ENCODE results near the gene TLR6. TPM values are rescaled to one million over a fixed set of nuclear protein-coding genes. Genes with fewer than 3 reads are reported as not detected.
"Not testable (repeated sequence)": the region's sequence is repeated elsewhere in the genome, so short reads cannot be mapped to it uniquely, and the experiment has no call there.

The TLR6 gene
- polyA plus RNA-seq, 3 donors from 2014 or later, result 1.9 to 4.8 (median 3.9) TPM

DNA sequence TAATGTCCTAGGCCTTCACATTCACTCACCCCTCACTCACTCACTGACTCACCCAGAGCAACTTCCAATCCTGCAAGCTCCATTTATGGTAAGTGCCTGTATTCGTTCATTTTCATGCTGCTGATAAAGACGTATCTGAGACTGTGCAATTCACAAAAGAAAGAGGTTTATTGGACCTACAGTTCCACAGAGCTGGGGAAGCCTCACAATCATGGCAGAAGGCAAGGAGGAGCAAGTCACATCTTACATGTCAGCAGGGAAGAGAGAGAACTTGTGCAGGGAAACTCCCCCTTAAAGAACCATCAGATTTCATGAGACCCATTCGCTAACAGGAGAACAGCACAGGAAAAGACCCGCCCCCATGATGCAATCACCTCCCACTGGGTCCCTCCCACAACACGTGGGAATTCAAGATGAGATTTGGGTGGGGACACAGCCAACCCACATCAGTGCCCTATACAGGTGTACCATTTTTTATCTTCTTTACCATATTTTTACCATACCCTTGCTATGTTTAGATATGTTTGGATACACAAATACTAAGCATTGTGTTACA, 33.8 kb downstream of the TLR6 start:
- Mint-ChIP-seq H3K27ac (no peak overlapping the region), H3K27me3 (ENCODE audit: low read depth in 3 of 3) (peaks cover 0 to 2% (median 1%) of the 10 kb centered on the region in 3 donors), H3K4me3 (no peak overlapping the region), H3K4me1 (peaks cover 6 to 22% of the 10 kb centered on the region in 2 donors), H3K36me3 (peaks cover 8 to 47% (median 17%) of the 10 kb centered on the region in 3 donors), H3K9me3 (peaks cover 0 to 5% (median 0%) of the 10 kb centered on the region in 6 donors)
- no peak for DNase-seq

DNA sequence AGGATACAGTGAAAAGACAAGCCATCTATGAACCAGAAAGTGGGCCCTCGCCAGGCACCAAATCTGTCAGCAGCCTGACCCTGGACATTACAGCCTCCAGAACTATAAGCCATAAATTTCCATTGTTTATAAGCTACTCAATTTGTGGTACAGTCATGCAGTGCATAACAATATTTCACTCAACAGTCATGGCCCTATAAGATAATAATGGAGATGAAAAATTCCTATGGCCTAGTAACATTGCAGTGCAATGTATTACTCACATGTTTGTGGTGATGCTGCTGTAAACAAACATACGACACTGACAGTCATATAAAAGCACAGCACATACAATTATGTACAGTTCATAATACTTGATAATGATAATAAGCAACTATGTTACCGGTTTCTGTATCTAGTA, 34.9 kb downstream of the TLR6 start:
- H3K9me3 Mint-ChIP-seq, result peaks cover 0 to 5% (median 0%) of the 10 kb centered on the region in 6 donors
- no peak overlapping the region for H3K27ac Mint-ChIP-seq
- peaks cover 6 to 22% of the 10 kb centered on the region in 2 donors for H3K4me1 Mint-ChIP-seq
- H3K36me3 Mint-ChIP-seq, result peaks cover 8 to 40% (median 12%) of the 10 kb centered on the region in 3 donors
- no peak overlapping the region for H3K4me3 Mint-ChIP-seq
- no peak for DNase-seq
- peaks cover 0 to 2% (median 1%) of the 10 kb centered on the region in 3 donors for H3K27me3 Mint-ChIP-seq (ENCODE audit: low read depth in 3 of 3)

DNA sequence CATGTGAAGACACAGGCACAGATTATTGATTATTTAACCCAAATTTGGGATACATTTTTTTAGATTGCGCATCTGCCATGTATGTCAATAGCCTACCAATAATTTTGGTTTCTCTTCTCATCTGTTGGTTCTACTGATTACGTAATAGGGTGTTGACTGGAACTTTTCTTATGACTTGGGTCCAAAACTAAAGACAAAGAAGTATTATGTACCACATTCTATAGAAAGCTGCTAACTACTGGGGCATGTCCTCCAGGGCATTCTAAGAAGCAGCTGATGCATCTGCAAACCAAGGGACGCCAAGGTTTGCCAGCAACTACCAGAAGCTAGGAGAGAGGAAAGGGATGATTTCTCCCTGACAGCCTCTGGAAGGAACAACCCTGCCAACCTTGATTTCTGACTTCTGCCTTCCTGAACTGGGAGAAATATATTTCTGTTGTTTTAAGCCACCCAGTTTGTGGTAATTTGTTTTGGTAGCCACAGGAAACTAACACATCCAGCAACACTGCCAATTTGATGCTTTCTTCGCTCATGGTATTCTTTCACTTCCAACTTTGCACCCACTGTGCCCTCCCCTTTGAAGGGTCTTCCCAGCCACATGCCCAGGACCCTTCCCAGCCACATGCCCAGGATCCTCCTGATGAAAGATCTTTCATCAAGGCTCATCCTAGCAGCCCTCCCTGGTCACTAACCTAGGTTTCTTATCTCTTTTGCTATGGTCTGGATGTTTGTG, 36.1 kb downstream of the TLR6 start:
- Mint-ChIP-seq H3K27me3 (ENCODE audit: low read depth in 3 of 3) (peaks cover 1 to 6% (median 3%) of the 10 kb centered on the region in 3 donors), H3K4me3 (peak overlapping the region in 1 of 5 donors; percentile 57), H3K36me3 (peaks cover 4 to 36% (median 8%) of the 10 kb centered on the region in 3 donors), H3K9me3 (peaks cover 0 to 5% (median 0%) of the 10 kb centered on the region in 6 donors), H3K27ac (peak overlapping the region in 1 of 6 donors; percentile 85), H3K4me1 (peaks cover 6 to 22% of the 10 kb centered on the region in 2 donors)
- no peak for DNase-seq

DNA sequence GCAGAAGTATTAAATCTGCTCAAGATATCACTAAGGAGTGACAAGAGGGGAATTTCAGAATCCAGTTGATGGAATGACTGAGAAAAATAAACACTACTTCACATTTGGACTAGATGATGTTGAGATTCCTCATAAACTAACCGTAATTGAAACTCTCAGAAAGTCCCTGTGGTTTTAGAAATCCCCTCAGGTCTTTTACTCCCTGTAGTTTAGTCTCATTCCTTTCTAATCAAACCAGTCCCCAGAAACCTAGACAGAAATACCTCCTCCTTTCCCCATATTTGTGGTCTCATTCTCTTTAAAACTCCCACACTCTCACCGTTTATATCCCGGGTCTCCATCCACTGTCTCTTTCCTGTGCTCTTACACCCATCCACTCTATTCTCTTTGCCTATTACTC, 37.0 kb downstream of the TLR6 start:
- H3K36me3 Mint-ChIP-seq, result peaks cover 4 to 31% (median 8%) of the 10 kb centered on the region in 3 donors
- no peak for DNase-seq

DNA sequence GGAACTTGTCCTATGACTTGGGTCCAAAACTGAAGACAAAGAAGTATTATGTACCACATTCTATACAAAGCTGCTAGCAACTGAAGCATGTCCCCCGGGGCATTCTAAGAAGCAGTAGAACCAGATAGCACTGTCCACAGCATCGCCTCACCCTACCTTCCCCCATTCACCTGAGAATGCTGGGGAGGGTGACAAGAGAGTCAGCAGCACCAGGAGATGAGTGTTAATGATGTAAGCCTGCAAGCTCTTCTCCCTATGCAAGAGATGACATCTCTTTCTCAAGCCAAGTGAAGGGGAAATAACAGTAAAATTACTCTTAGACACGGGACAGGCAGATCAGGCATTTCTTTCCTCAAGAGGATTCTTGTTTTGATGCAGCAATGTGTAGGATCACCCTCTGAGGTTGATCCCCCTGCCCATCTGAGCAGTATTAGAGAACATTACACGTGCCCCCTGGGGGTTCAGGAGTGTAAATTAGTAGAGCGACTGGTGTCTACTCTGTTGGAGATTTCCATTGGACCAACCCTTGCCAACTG, 38.1 kb downstream of the TLR6 start:
- H3K27ac Mint-ChIP-seq, result no peak overlapping the region
- H3K4me3 Mint-ChIP-seq, result no peak overlapping the region
- H3K36me3 Mint-ChIP-seq, result peaks cover 4 to 23% (median 7%) of the 10 kb centered on the region in 3 donors
- peaks cover 0 to 5% (median 0%) of the 10 kb centered on the region in 6 donors for H3K9me3 Mint-ChIP-seq
- peaks cover 6 to 22% of the 10 kb centered on the region in 2 donors for H3K4me1 Mint-ChIP-seq
- H3K27me3 Mint-ChIP-seq (ENCODE audit: low read depth in 3 of 3), result peaks cover 1 to 6% (median 3%) of the 10 kb centered on the region in 3 donors
- DNase-seq, result no peak

More for the DNA sequence above, 37.0 kb downstream of the TLR6 start:
- Mint-ChIP-seq H3K27ac (peak overlapping the region in 2 of 6 donors; percentile 6 to 25), H3K27me3 (ENCODE audit: low read depth in 3 of 3) (peaks cover 1 to 6% (median 3%) of the 10 kb centered on the region in 3 donors), H3K4me1 (peaks cover 6 to 22% of the 10 kb centered on the region in 2 donors), H3K4me3 (no peak overlapping the region), H3K9me3 (peaks cover 0 to 5% (median 0%) of the 10 kb centered on the region in 6 donors)

DNA sequence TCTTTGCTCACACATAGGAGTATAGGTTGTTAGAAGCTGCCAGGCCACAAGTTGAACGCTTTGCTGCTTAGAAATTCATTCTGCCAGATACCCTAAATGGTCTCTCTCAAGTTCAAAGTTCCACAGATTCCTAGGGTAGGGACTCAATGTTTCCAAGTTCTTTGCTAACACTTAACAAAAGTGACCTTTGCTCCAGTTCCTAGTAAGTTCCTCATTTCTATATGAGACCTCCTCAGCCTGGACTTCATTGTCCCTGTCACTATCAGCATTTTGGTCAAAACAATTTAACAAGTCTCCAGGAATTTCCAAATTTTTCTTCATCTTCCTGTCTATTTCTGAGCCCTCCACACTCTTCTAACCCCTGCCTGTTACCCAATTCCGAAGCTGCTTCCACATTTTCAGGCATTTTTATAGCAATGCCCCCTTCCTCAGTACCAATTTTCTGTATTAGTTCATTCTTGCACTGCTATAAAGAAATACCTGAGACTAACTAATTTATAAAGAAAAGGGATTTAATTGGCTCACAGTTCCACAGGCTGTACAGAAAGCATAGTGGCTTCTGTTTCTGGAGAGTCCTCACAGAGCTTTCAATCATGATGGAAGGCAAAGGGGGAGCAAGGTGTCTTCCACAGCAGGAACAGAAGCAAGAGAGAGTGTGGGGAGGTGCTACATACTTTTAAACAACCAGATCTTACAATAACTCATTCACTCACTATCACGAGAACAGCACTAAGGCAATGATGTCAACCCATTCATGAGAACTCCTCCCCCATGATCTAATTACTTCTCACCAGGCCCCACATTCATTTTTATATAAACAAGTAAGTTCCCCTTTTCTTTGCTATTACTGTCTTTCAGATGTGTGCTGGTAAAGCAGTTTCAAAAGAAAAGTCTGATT, 40.5 kb downstream of the TLR6 start:
- peaks cover 6 to 22% of the 10 kb centered on the region in 2 donors for H3K4me1 Mint-ChIP-seq
- peaks cover 0 to 19% (median 0%) of the 10 kb centered on the region in 3 donors for H3K36me3 Mint-ChIP-seq
- H3K27me3 Mint-ChIP-seq (ENCODE audit: low read depth in 3 of 3), result peaks cover 1 to 6% (median 3%) of the 10 kb centered on the region in 3 donors
- H3K9me3 Mint-ChIP-seq, result no peaks in the 10 kb centered on the region
- no peak overlapping the region for H3K4me3 Mint-ChIP-seq
- no peak overlapping the region for H3K27ac Mint-ChIP-seq
- no peak for DNase-seq

DNA sequence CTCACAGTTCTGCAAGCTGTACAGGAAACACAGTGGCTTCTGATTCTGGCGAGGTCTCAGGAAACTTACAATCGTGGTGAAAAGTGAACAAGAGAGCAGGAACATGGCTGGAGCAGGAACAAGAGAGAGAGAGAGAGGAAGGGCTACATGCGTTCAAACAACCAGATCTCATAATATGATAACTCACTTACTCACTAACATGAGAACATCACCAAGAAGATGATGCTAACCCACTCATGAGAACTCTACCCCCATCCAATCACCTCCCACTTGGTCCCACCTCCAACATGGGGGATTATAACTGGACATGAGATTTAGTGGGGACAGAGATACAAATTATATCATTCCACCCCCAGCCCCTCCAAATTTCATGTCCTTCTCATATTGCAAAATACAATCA, 42.2 kb downstream of the TLR6 start:
- Mint-ChIP-seq H3K4me3 (no peak overlapping the region), H3K27ac (no peak overlapping the region), H3K27me3 (ENCODE audit: low read depth in 3 of 3) (peaks cover 0 to 6% (median 4%) of the 10 kb centered on the region in 3 donors), H3K9me3 (no peaks in the 10 kb centered on the region), H3K4me1 (peaks cover 0 to 4% of the 10 kb centered on the region in 2 donors), H3K36me3 (peaks cover 0 to 19% (median 0%) of the 10 kb centered on the region in 3 donors)
- DNase-seq, result no peak

DNA sequence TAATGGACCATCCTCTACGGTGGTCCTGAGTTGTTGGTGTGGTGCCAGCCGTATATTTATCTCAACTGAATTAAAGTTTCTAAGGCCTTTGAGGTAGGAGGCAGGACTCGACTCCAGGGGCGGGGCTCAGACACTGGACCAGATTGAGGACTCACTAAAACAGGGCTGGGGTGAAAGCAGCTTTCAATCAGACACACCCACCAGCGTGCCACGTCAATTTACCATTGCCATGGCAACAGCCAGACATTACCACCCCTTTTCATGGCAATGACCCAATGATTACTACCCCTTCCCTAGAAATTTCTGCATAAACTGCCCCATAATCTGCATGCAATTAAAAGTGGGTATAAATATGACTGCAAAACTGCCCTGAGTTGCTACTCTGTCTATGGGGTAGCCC, 45.3 kb downstream of the TLR6 start:
- peaks cover 0 to under 1% of the 10 kb centered on the region in 2 donors for H3K4me1 Mint-ChIP-seq
- H3K9me3 Mint-ChIP-seq, result no peaks in the 10 kb centered on the region
- H3K27ac Mint-ChIP-seq, result no peak overlapping the region
- peaks cover 2 to 4% (median 3%) of the 10 kb centered on the region in 3 donors for H3K27me3 Mint-ChIP-seq (ENCODE audit: low read depth in 3 of 3)
- DNase-seq, result no peak
- H3K4me3 Mint-ChIP-seq, result no peak overlapping the region
- peaks cover 0 to 18% (median 0%) of the 10 kb centered on the region in 3 donors for H3K36me3 Mint-ChIP-seq

DNA sequence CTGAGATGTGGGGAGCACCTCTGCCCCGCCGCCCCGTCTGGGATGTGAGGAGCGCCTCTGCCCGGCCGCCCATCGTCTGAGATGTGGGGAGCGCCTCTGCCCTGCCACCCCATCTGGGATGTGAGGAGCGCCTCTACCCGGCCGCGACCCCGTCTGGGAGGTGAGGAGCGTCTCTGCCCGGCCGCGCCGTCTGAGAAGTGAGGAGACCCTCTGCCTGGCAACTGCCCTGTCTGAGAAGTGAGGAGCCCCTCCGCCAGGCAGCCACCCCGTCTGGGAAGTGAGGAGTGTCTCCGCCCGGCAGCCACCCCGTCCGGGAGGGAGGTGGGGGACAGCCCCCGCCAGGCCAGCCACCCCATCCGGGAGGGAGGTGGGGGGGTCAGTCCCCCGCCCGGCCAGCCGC, 49.2 kb downstream of the TLR6 start:
- not testable (repeated sequence) for H3K27me3 Mint-ChIP-seq (ENCODE audit: low read depth in 3 of 3); H3K9me3 Mint-ChIP-seq; DNase-seq; H3K4me3 Mint-ChIP-seq; H3K27ac Mint-ChIP-seq
- peaks cover 8 to 21% (median 11%) of the 10 kb centered on the region in 3 donors for H3K36me3 Mint-ChIP-seq
- H3K4me1 Mint-ChIP-seq, result peaks cover 33 to 38% of the 10 kb centered on the region in 2 donors

DNA sequence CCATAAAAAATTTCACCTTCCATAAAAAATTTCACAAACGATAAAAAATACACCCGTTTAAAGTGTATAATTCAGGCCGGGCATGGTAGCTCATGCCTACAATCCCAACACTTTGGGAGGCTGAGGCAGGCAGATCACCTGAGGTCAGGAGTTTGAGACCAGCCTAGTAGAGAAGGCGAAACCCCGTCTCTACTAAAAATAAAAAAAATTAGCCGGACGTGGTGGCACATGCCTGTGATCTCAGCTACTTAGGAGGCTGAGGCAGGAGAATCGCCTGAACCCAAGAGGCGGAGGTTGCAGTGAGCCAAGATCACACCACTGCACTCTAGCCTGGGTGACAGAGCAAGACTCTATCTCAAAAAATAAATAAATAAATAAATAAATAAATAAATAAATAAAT, 50.4 kb downstream of the TLR6 start:
- H3K9me3 Mint-ChIP-seq, result peaks cover 6 to 14% (median 10%) of the 10 kb centered on the region in 6 donors
- DNase-seq; H3K27me3 Mint-ChIP-seq (ENCODE audit: low read depth in 3 of 3): not testable (repeated sequence)
- H3K36me3 Mint-ChIP-seq, result peaks cover 18 to 24% (median 23%) of the 10 kb centered on the region in 3 donors
- peaks cover 38 to 46% of the 10 kb centered on the region in 2 donors for H3K4me1 Mint-ChIP-seq
- peak overlapping the region in 3 of 5 donors; percentile 93 to 96 (median 93) for H3K4me3 Mint-ChIP-seq
- H3K27ac Mint-ChIP-seq, result peak overlapping the region in 3 of 6 donors; percentile 90 to 96 (median 90)

DNA sequence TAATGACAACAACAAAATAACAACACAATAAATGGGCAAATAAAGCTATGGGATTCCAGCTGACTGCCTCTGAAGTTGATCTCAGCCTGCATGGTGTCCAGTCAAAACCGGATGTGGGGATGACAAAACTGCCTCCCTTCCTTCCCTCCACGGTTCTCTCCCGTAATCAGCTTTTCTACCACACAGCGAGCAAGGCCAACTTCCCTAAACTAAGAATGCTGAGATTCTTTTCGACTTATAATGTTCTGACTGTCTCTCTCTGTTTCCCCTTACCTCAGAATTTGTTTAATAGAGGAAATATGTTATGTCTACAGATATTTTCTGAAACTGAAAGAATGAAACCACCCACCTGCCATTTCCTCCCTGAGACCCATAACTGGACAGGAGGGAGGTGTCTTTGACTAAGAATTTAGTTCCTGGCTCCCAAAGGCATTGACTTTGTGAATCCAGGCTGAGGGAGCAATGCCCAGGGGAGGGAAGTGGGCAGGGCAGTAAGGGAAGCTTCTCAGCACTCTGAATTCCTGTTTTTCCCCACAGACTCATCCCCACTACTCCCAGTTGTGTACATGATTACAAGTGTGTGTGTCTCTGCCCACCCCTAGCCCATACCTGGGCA, 51.0 kb downstream of the TLR6 start:
- H3K36me3 Mint-ChIP-seq, result peaks cover 25 to 30% (median 29%) of the 10 kb centered on the region in 3 donors
- peaks cover 40 to 52% of the 10 kb centered on the region in 2 donors for H3K4me1 Mint-ChIP-seq
- peaks cover 0 to 2% (median 0%) of the 10 kb centered on the region in 3 donors for H3K27me3 Mint-ChIP-seq (ENCODE audit: low read depth in 3 of 3)
- H3K4me3 Mint-ChIP-seq, result peak overlapping the region; percentile 89 to 96 (median 93)
- peak overlapping the region; percentile 88 to 97 (median 90) for H3K27ac Mint-ChIP-seq
- DNase-seq, result peak; percentile 23 to 27 (median 24)
- peaks cover 12 to 20% (median 16%) of the 10 kb centered on the region in 6 donors for H3K9me3 Mint-ChIP-seq

DNA sequence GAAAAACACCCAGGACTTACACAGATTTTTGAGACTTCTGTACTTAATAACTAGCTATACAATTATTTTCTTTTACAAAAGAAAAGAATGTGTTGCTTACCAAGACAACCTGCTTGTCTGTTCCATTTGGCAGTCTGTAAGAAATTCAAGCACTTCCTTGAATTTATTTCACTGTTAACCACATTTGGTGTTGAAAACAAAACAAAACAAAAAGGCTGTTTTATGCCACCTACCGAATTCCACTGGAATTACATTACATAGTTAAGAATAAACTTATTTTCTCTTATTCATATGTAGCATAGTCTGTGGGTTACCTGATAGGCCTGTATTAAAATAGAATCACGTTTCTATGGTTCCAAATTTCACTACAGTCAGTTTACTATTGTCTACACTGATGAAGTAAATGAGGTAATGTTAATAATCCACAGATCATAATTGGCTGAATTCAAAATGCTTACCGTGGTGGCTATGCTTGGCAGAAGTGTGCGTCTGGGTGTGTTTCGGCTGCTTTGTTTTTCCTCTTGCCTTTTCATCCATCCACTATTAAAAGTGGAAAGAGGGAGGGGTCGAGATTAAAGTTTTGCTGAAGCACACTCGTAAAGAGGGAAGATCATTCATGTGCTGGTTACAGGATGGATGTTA, 51.8 kb downstream of the TLR6 start, which contains the start of gene TLR1:
Gene TLR1, minus strand, starts transcription at position 138 of the 642 bp plus-strand sequence. CDS start 5,960 bp downstream, outside the sequence.
- DNase-seq, result peak; percentile 61 to 70 (median 64)

More for the DNA sequence above, 51.8 kb downstream of the TLR6 start, which contains the start of gene TLR1:
- Mint-ChIP-seq H3K36me3 (peaks cover 33 to 39% (median 38%) of the 10 kb centered on the region in 3 donors), H3K27me3 (ENCODE audit: low read depth in 3 of 3) (peaks cover 0 to 2% (median 0%) of the 10 kb centered on the region in 3 donors), H3K4me3 (peak within 1 kb of the TSS; percentile 89 to 96 (median 93)), H3K4me1 (peaks cover 40 to 52% of the 10 kb centered on the region in 2 donors), H3K9me3 (peaks cover 17 to 28% (median 24%) of the 10 kb centered on the region in 6 donors), H3K27ac (peak within 1 kb of the TSS; percentile 90 to 99 (median 96))

Data from immature natural killer cell (primary cell).